GM23338 (cell line): ENCODE results near the gene RAB29.

Source experiments
- CREB1 ChIP-seq: fragments of 250-450 bp; sonication (Bioruptor Pico); IDR thresholded peaks from 2 replicates; pipeline ENCODE4 v1.5.0; 2020; ENCODE audit warnings: low read depth, mild to moderate bottlenecking, moderate library complexity
- CTCF ChIP-seq, 2 experiments: fragments of 200-600 bp in 1 of 2; sonication (generic) in 1 of 2; conservative IDR thresholded peaks; 2 replicates each; pipeline versions ENCODE4 v1.5.1 to v1.6.1; 2016 to 2017; ENCODE audit warnings: antibody characterized with exemption in 2 of 2, low read depth in 2 of 2, mild to moderate bottlenecking in 2 of 2, moderate library complexity in 1 of 2
- ETS1 ChIP-seq: IDR thresholded peaks from 2 replicates; pipeline ENCODE4 v1.6.1; 2016; ENCODE audit warnings: antibody characterized with exemption
- EZH2 ChIP-seq: fragments of 200-600 bp; sonication (generic); IDR thresholded peaks from one replicate; pipeline ENCODE4 v1.8.0; 2017; ENCODE audit warnings: antibody characterized with exemption, mild to moderate bottlenecking, low read depth; ENCODE audit not compliant: unreplicated experiment
- EZH2phosphoT487 ChIP-seq: fragments of 200-600 bp; sonication (generic); IDR thresholded peaks from one replicate; pipeline ENCODE4 v1.8.1; 2018; ENCODE audit warnings: antibody characterized with exemption; ENCODE audit not compliant: unreplicated experiment
- JUNB ChIP-seq: IDR thresholded peaks from one replicate; pipeline ENCODE4 v1.6.1; 2016; ENCODE audit warnings: antibody characterized with exemption; ENCODE audit not compliant: unreplicated experiment
- POLR2AphosphoS5 ChIP-seq: IDR thresholded peaks from 2 replicates; pipeline ENCODE4 v1.6.1; 2016; ENCODE audit warnings: antibody characterized with exemption, low read depth
- REST ChIP-seq: IDR thresholded peaks from one replicate; pipeline ENCODE4 v1.6.1; 2018; ENCODE audit warnings: antibody characterized with exemption; ENCODE audit not compliant: unreplicated experiment
- STAT1 ChIP-seq: IDR thresholded peaks from one replicate; pipeline ENCODE4 v1.6.1; 2016; ENCODE audit warnings: antibody characterized with exemption; ENCODE audit not compliant: unreplicated experiment
- ZNF114 ChIP-seq: fragments of 250-450 bp; sonication (Bioruptor Pico); IDR thresholded peaks from 2 replicates; pipeline ENCODE4 v1.5.0; 2020; ENCODE audit warnings: mild to moderate bottlenecking, moderate library complexity
- ZNF331 ChIP-seq: fragments of 250-450 bp; sonication (Bioruptor Pico); IDR thresholded peaks from 2 replicates; pipeline ENCODE4 v1.5.0; 2020; ENCODE audit warnings: low read depth, mild to moderate bottlenecking, moderate library complexity
- ZNF462 ChIP-seq: fragments of 250-450 bp; sonication (Bioruptor Pico); IDR thresholded peaks from 2 replicates; pipeline ENCODE4 v1.5.0; 2020; ENCODE audit warnings: mild to moderate bottlenecking, moderate library complexity

- TF ChIP-seq CTCF (conservative IDR thresholded peaks at IDR 0.05; ENCODE audit: low read depth in 2 of 2) = no peak
- TF ChIP-seq STAT1 = no peak
- TF ChIP-seq EZH2phosphoT487 = no peak
- no peak for TF ChIP-seq POLR2AphosphoS5
- no peak for TF ChIP-seq JUNB
- no peak for TF ChIP-seq ZNF114 (CRISPR knock-in tag)
- peak; percentile 31 for TF ChIP-seq CREB1
- TF ChIP-seq ZNF462 (CRISPR knock-in tag) = no peak
- TF ChIP-seq EZH2 = no peak
- TF ChIP-seq REST = no peak
- peak; percentile 96 for TF ChIP-seq ETS1
- no peak for TF ChIP-seq ZNF331
These were observed at the start of gene RAB29 for GRCh38 chr1:205775015-205775716.
